Left cardiac atrium (tissue), 4 donors: ENCODE results near the gene ARRDC5. TPM values are rescaled to one million over a fixed set of nuclear protein-coding genes. Genes with fewer than 3 reads are reported as not detected.
"Not testable (repeated sequence)": the region's sequence is repeated elsewhere in the genome, so short reads cannot be mapped to it uniquely, and the experiment has no call there.

Experiments
- ATAC-seq, 2 donors: fragments of 200-7000 bp; cut with Tn5 transposase; one replicate each; pipeline ENCODE4 v1.9.1; 2020; ENCODE audit warnings: mild to moderate bottlenecking in 2 of 2, moderate library complexity in 2 of 2
- DNase-seq: peaks from one replicate; pipeline ENCODE4 v3.0.0-alpha.2; 2020
- intact Hi-C, 2 donors: fragments of 100-400 bp; cut with DNase I; formaldehyde crosslinking; loops; one replicate each; pipeline versions ENCODE4 v1.14.1 to v1.15.1; 2022 to 2023
- long read RNA-seq: library from polyadenylated mRNA; unstranded; transcript quantifications from one replicate; pipeline ENCODE4 v2.0.0, GENCODE V29; 2021
- total RNA-seq, 2 donors: library from RNA; stranded (reverse); fragmentation: NEBNext Ultra II Directional; extraction: Animal tissue kit (Norgen Biotek cat#: 25700); gene quantifications; one replicate each; pipeline ENCODE4 v1.2.1, GENCODE V29; 2021
- donor health status: DM: no; HTN: yes; CAD: no.
- donor health status: DM: no; HTN: yes; CAD: no; lungs with severe emphysema.
- donor health status: DM: yes; HTN: yes; CAD: no.
- donor health status: Dilated cardiomyopathy.

ARRDC5 gene
- total RNA-seq = under 1 TPM in 1 of 2 donors, not detected in 1; 0.18 TPM
- long read RNA-seq = 0 reads

DNA sequence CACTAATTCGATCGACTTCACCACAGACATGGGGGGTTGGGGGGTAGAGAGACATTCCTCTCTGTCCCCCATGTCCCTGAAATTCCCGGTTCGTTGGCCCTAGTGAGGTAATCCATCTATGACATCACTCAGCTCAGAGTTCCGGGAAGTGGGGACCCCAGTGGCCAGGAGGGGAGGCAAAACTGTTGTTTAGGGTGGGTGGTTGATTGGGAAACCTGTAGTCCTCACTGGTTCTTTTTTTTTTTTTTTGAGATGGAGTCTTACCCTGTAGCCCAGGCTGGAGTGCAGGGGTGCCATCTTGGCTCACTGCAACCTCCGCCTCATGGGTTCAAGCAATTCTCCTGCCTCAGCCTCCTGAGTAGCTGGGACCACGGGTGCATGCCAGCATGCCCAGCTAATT is at the start of gene ARRDC5:
TSS of gene ARRDC5 (minus strand) at position 101 of the 400 bp plus-strand sequence. CDS start at position 30, 71 bp downstream.
- intact Hi-C loops = no loop called here
- DNase-seq = no peak
- ATAC-seq = no peak

DNA sequence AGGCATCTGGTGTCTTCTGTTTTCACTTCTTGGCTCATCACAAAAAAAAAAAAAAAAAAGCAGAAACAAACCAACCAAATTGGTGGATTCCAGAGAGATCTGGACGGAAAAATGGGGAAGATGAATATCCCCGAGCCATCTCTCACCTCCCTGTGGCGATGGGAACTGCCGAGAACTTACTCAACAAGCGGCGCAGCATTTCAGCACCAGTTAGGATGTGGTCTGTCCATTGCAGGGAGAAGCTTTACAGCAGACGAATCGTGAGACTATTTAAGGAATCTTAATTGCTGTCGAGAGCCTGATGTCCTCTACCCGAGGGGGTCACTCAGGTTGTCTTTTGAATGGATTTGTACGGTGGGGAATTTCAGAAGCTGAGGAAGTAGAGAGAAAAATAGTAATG is 49.0 kb upstream of the ARRDC5 start:
- ATAC-seq = peak; percentile 41 to 47
- intact Hi-C loops = no loop called here
- no peak for DNase-seq

DNA sequence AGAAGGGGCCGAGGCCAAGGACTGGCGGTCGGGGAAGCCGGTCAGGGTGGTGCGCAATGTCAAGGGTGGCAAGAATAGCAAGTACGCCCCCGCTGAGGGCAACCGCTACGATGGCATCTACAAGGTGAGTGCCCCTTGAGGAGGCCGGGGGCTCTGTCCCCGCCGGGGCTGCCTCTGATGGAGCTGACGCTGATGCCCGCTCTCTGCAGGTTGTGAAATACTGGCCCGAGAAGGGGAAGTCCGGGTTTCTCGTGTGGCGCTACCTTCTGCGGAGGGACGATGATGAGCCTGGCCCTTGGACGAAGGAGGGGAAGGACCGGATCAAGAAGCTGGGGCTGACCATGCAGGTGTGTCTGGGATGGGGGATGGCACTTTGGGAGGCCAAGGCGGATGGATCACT is 48.0 kb upstream of the ARRDC5 start:
- intact Hi-C loops, ATAC-seq, DNase-seq: not testable (repeated sequence)

DNA sequence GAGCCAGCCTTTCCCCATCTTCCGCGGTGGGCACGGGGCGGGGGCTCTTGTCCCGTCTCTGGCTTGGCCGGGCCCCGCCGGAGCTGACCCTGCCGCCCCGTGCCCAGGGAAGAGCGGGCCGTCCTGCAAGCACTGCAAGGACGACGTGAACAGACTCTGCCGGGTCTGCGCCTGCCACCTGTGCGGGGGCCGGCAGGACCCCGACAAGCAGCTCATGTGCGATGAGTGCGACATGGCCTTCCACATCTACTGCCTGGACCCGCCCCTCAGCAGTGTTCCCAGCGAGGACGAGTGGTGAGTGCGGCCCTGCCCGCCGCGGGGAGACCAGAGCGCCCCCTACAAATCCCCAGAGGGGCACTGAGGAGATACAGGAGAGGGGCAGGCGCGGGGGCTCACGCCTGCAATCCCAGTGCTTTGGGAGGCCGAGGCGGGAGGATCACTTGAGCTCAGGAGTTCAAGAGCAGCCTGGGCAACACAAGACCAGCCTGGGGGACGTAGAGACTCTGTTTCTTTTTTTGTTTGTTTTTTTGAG is 39.0 kb upstream of the ARRDC5 start:
- ATAC-seq, DNase-seq, intact Hi-C loops: not testable (repeated sequence)

DNA sequence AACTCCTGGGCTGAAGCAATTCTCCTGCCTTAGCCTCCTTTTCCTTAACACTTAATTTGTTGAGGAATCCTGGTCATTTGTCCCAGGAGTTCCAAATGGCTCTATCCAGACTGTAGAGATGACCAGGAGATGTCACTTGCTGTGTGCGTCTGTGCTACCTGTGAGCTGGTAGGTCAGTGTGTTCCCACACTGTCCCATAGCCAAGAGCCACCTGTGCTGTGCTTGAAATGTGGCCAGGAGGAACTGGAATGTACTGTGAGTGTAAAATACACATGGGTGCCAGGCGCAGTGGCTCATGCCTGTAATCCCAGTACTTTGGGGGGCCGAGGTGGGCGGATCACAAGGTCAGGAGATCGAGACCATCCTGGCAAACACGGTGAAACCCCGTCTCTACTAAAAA is 36.8 kb upstream of the ARRDC5 start:
- DNase-seq = no peak
- no peak for ATAC-seq
- intact Hi-C loops = no loop called here

DNA sequence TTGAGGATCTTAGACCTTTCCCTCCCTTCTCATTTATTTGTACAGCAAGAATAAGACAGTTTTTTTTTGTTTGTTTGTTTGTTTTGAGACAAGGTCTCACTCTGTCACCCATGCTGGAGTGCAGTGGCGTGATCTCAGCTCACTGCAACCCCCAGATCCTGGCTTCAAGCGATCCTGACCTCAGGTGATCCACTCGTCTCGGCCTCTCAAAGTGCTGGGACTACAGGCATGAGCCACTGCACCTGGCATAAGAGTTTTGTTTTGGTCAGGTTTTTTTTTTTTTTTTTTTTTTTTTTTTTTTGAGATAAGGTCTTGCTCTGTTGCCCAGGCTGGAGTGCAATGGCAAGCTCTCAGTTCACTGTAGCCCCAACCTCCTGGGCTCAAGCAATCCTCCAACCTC is 35.8 kb upstream of the ARRDC5 start:
- intact Hi-C loops = not testable (repeated sequence)

DNA sequence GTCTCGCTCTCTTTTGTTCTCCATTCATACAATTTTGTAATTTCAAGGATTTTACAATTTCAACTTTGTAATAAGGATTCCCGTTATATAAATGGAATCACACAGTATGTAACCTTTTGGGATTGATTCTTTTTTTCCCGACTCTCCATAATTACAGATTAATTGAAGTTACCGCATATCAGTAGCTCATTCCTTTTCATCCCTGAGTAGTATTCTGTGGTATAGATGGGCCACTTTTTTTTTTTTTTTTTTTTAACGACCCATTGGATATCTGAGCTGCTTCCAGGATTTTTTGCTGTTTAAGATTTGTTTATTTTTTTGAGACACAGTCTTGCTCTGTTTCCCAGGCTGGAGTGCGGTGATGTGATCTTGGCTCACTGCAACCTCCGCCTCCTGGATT is 34.4 kb upstream of the ARRDC5 start:
- ATAC-seq (no peak), DNase-seq (no peak)
- intact Hi-C loops = no loop called here

More for the DNA sequence above, 35.8 kb upstream of the ARRDC5 start:
- not testable (repeated sequence) for DNase-seq, ATAC-seq

DNA sequence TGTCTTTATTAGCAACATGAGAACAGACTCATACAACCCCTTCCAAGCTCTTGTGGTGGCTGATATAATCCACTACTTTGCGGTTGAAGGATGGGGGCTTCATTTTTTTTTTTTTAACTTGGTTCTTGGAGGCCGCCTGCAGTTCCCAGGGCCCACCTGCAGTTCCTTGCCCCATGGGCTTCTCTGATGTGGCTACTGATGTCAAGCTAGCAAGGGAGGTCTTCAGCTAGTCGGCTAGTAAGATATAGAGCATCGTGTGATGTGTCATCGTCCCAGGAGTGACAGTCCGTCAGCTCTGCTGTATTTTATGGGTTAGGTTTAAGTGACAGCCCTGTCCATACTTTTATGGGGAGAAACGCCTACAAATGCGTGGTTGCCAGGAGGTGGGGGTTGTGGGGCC is 32.7 kb upstream of the ARRDC5 start:
- intact Hi-C loops = no loop called here

DNA sequence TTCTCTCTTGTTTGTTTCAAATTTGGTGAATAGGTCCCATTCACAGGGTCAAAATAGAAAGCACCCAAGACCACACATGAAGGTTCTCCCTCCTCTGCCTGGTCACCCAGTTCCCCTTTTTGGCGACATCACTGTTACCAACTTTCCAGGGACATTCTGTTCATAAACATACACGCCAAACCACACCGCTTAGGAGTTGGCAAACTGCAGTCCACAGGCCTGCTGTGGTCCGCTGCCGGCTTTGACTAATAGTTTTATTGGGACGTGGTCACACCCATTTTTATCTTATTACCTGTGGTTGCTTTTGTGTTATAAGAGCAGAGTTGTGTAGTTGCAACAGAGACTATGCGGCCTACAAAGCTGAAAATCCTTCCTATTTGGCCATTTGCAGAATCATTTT is 30.8 kb upstream of the ARRDC5 start:
- intact Hi-C loops = no loop called here
- ATAC-seq (no peak), DNase-seq (no peak)

More for the DNA sequence above, 32.7 kb upstream of the ARRDC5 start:
- ATAC-seq (no peak), DNase-seq (no peak)

DNA sequence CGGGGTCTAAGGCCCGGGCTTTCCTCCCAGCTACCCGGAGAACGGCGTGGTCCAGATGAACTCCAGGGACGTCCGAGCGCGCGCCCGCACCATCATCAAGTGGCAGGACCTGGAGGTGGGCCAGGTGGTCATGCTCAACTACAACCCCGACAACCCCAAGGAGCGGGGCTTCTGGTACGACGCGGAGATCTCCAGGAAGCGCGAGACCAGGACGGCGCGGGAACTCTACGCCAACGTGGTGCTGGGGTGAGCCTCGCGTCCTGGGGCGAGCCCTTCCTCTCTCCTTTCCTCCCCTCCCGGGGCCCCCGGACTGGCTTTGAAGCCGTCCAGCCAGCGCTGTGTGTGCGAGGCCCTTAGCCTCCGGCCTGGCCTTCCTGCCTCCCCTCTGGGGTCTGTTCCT is 30.0 kb upstream of the ARRDC5 start:
- DNase-seq = no peak
- ATAC-seq = no peak
- intact Hi-C loops = no loop called here

DNA sequence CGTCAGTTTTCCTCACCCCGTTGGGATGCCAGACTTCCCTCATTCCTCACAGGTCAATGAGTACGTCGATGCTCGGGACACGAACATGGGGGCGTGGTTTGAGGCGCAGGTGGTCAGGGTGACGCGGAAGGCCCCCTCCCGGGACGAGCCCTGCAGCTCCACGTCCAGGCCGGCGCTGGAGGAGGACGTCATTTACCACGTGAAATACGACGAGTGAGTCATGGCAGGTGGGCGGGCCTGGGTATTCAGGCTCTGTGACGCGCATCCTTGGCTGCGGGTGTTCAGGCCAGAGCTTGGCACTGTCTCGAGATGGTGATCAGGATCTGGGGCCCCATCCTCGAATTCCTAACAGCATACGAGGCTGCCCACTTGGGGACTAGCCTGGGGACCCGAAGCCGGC is 28.0 kb upstream of the ARRDC5 start:
- intact Hi-C loops = no loop called here
- ATAC-seq = no peak

DNA sequence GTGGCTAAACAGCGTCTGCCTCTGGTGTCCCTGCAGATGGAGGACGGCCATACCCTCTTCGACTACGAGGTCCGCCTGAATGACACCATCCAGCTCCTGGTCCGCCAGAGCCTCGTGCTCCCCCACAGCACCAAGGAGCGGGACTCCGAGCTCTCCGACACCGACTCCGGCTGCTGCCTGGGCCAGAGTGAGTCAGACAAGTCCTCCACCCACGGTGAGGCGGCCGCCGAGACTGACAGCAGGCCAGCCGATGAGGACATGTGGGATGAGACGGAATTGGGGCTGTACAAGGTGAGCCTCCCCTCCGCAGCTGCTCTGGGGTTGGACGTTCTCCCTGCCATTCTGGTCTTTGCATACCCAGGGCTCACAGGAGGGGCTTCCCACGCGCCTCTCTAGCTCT is 26.5 kb upstream of the ARRDC5 start:
- ATAC-seq = no peak
- DNase-seq = no peak
- intact Hi-C loops = no loop called here

More for the DNA sequence above, 28.0 kb upstream of the ARRDC5 start:
- no peak for DNase-seq

DNA sequence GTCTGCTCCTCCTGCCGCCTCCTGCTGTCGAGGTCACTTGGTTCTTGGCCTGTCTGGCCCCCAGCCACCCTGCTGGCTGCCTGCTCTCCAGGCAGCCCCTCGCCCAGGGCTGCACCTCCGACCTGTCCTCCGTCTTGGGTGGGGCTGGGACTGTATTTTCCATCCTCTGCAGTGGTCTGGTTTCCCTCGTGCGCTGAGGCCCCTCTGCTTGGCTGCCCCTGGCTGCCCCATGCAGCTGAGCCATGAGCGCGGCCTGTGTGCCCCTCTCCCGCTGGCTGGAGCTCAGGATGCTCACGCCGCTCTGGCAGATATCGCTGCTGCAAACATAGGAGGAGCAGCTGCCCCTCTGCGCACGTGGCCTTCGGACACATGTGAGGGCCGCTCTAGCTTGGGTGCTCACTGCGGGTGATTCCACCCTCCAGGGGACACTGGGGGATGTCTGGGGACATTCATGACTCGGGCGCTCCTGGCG is 20.6 kb upstream of the ARRDC5 start:
- DNase-seq (no peak), ATAC-seq (no peak)
- intact Hi-C loops = no loop called here

DNA sequence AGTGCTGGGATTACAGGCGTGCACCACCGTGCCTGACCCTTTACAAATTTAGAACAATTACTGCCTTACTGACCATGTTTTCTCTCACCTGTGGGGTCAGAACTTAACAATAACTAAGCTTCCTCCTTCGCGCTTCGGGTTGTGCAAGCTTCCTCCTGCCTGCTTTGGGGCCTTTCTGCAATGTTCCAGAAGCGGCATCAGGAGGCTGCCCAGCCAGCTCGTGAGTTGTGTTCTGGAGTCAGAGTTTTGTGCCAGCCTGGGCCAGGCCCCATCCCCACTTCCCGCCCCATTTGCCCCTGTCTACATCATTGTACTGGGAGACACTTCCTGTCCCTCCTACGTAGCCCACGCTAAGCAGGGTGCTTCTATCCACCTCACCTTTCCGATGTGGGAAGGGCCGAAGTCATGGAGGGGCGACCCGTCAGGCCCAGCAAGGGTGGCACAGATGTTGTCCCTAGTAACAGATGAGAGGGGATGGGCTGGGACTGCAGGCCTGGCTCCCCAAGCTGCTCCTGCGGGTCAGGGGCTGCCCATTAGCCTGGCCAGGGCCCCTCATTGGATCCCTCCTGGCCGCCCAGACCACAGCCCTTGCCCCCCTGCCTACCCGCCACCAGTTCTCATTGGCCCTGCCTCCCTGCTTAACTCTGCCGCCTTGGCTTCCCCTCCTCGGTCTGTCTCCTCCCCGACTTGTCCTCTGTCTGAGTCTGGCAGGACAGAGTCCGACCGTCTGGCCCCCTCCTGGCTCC is 20.0 kb upstream of the ARRDC5 start:
- intact Hi-C loops = no loop called here
- no peak for DNase-seq
- no peak for ATAC-seq

DNA sequence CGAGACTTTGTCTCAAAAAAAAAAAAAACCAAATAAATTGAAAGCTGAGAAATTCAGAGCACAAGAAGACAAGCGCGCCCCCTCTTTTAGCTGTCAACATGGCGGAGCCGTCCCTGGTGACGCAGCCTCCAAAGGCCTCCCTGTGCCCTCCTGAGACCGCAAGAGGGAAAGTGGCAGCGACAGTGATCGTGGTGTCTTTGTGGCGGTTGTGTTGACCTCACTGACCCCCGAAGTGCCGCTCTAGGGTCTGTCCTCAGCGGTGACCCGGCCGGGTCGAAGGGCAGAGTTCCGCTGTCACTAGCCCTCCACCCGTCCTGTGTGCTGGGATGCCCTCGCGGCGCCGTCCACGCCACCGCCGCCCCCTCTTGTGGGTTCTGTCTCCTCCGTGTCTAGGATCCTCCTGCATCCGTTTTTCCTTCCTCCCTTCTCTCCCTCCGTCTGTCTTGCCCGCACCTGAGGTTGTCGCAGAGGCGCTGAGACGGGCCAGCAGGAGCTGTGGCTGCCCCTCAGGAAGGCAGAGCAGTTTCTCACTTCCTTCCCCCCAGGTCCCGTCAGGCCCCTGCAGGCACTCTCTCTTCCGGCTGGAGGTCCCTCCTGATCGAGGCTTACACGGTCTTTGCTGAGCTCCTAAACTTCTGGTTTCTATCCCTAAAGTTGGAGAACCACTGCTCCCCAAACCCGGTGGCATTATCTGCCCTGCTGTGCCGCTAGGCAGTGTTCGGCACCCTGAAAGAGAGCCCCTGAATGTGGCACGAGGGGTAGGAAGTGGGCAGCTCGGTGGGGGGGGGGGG is 13.8 kb upstream of the ARRDC5 start:
- intact Hi-C loops = loop anchor here in 1 of 2 donors (10.0 kb wide), 1 partner anchor 102 kb away; no protein-coding TSS in a partner anchor
- no peak for ATAC-seq
- DNase-seq = no peak

DNA sequence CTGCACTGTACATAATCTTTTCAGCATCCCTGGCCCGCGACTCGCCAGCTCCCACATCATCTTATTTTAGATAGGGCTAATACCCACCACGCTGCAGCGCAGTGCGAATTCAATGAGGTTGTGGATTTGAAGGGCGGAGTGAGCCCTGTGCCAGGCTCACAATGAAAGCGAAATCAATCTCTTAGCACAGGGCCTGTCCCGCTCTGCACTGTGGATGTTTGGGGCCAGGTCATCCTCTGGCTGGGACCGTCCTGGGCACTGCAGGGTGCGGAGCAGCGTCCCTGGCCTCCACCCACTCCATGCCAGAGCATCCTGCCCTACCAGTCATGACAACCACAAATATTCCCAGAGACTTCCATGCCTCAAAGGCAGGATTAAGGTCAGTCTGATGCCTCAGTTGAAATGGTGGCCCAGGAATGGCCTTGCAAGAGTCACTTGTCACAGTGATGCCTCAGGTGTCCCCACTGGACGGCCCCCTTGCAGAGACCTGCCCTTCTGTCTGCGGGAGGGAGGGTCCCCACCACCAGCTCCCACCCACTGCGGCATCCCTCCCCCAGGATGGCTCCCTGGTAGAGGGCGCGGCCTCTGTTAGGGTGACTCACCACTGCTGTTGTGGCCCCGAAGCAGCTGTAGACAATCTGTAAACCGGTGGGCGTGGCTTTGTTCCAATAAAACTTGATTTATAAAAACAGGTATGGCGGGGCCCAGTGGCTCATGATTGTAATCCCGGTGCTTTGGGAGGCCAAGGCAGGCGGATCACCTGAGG is 12.2 kb upstream of the ARRDC5 start:
- ATAC-seq (peak in 1 of 2 donors; percentile 21), DNase-seq (no peak)
- intact Hi-C loops = loop anchor here in 1 of 2 donors (10.0 kb wide), 1 partner anchor 100 kb away; no protein-coding TSS in a partner anchor

DNA sequence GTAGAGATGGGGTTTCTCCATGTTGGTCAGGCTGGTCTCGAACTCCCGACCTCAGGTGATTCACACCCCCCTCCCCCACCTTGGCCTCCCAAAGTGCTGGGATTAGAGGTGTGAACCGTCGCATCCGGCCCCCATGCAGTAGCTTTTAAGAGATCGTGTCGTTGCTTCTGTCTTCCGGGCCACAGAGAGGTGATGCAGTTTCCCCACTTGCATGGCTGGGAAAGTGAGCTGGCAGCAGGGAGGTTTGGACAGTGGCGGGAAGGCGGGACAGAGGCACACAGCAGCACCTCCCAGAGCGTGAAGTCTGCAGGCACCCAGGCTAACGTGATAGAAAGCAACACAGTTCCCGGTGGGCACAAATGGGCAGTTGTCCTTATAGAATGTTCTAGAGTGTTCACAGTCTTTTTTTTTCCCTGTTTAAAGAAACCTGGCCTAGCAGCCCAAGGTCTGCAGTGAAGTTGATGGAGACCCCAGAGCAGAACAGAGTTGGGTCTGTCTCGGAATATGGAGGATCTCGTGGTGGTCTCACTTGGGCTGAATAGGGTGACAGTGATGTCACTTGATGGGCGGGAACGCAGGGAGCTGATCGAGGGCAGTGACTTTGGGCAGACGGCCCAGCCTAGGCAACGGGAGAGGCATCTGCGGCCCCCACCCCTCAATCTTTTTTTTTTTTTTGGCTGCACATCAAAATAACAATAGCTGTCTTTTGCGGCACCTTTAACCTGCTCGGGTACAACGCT is 11.5 kb upstream of the ARRDC5 start:
- ATAC-seq (no peak), DNase-seq (no peak)
- intact Hi-C loops = loop anchor here in 1 of 2 donors (10.0 kb wide), 1 partner anchor 99 kb away; no protein-coding TSS in a partner anchor
